ENCODE results near the gene PLXNA4.

Gene PLXNA4

GRCh38 chr7:132154695-132155471 is 421.4 kb downstream of the PLXNA4 start:
- no peak for DNase-seq

GRCh38 chr7:132154248-132154647 is 422.0 kb downstream of the PLXNA4 start:
- DNase-seq: no peak

- DNase-seq: no peak
Observed at GRCh38 chr7:132152131-132152889, 424.0 kb downstream of the PLXNA4 start.

- DNase-seq: no peak
Observed at GRCh38 chr7:132150711-132151110, 425.6 kb downstream of the PLXNA4 start.

GRCh38 chr7:132149436-132150304 is 426.6 kb downstream of the PLXNA4 start:
- no peak for DNase-seq

- DNase-seq: no peak
Observed at GRCh38 chr7:132148876-132149275, 427.4 kb downstream of the PLXNA4 start.

- DNase-seq: no peak
Observed at GRCh38 chr7:132145466-132145865, 430.8 kb downstream of the PLXNA4 start.

- no peak for DNase-seq
Observed at GRCh38 chr7:132145063-132145462, 431.2 kb downstream of the PLXNA4 start.

- DNase-seq: no peak
Observed at GRCh38 chr7:132142006-132142405, 434.3 kb downstream of the PLXNA4 start.

- DNase-seq: no peak
Observed at GRCh38 chr7:132141109-132141508, 435.2 kb downstream of the PLXNA4 start.

GRCh38 chr7:132140341-132140740 is 435.9 kb downstream of the PLXNA4 start:
- no peak for DNase-seq

GRCh38 chr7:132138817-132139216 is 437.5 kb downstream of the PLXNA4 start:
- DNase-seq: no peak

GRCh38 chr7:132137681-132138080 is 438.6 kb downstream of the PLXNA4 start:
- DNase-seq: no peak

- no peak for DNase-seq
Observed at GRCh38 chr7:132135746-132136385, 440.4 kb downstream of the PLXNA4 start.

GRCh38 chr7:132134814-132135445 is 441.3 kb downstream of the PLXNA4 start:
- DNase-seq: no peak

GRCh38 chr7:132133501-132133900 is 442.8 kb downstream of the PLXNA4 start:
- DNase-seq: no peak

GRCh38 chr7:132131196-132131595 is 445.1 kb downstream of the PLXNA4 start:
- DNase-seq: no peak

- DNase-seq: no peak
Observed at GRCh38 chr7:132130497-132130896, 445.8 kb downstream of the PLXNA4 start.

- no peak for DNase-seq
Observed at GRCh38 chr7:132125872-132126595, 450.2 kb downstream of the PLXNA4 start.

GRCh38 chr7:132125096-132125495 is 451.2 kb downstream of the PLXNA4 start:
- DNase-seq: no peak

GRCh38 chr7:132124575-132124974 is 451.7 kb downstream of the PLXNA4 start:
- DNase-seq: no peak

GRCh38 chr7:132123773-132124172 is 452.5 kb downstream of the PLXNA4 start:
- DNase-seq: no peak

All from NCI-H1436 (cell line).